ENCODE data around the gene HINT2.

Gene HINT2

DNA sequence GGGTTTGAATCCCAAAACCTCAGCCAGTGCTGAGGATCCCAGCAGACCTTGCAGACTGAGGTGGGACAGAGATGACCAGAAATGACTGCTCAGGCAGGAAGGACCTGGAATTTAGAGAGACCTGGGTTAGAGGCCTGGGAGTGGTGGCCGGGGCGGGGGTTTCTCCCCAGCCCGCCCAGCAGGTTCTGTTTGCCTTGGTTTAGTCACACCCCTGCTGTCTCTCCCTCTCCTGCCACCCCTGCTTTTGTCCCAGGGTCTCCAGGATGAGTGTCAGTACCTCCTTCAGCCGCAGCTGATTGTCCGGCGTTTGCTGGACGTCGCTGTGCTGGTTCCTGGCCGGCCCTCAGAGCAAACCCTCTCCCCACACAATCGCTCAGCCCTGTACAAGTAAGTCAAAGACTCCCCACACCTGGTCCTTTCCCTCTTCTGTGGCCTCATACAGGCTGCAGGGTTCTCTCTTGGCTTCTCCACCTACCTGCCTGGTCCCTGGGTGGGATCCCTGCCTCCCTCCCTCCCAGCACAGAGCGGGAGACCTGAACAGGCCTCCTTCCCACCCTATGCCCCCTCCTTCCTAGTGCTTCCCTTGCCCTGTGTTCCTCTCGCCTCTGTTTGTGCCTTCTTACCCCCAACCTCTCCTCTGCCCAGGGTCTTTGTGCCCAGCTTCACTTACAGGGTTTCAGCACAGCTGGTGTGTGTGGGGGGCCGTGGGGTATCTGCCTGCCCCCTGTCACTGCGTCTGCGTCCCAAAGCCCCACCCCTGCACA lies 26.2 kb upstream of the HINT2 start:
- DNase-seq = no peak

DNA sequence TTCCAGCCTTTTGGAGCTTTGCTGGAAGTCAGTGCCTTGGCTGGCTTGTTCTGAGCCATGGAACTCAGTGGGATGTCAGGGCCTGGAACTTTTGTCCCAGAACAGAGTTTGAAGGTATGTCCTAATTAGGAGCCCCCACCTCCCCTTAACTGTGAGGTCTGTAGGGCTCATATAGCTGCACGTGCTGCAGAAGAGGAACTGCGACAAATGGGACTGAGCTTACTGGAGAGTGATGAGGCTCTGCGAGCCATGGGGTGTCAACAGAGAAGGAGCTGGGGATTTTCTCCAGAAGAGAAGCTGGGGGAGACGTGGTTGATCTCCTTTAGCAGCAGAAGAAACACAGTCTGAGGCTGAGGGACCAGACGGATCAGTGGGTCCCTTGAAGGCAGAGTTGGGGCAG lies 25.1 kb upstream of the HINT2 start:
- DNase-seq = no peak

DNA sequence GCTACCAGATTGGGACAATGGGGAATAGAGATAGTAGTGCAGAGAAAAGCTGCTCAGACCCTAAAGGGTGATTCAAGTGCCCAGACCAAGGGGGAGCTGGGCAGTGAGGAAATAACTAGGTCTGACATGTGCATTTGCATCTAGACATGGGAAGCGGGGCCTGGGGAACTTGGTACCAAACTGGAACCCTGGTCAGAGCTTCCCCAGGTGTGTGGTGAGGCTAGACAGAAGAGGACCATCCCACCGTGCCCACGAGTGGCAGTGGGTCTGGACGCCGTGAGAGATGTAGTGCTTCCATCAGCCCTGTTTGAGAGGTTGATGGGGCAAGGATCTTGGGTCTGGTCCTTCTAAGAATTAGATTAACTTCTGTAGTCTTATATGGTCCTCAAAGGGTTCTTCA lies 21.8 kb upstream of the HINT2 start:
- DNase-seq = no peak

GRCh38 chr9:35835766-35836165 lies 20.9 kb upstream of the HINT2 start:
- no peak for DNase-seq

DNA sequence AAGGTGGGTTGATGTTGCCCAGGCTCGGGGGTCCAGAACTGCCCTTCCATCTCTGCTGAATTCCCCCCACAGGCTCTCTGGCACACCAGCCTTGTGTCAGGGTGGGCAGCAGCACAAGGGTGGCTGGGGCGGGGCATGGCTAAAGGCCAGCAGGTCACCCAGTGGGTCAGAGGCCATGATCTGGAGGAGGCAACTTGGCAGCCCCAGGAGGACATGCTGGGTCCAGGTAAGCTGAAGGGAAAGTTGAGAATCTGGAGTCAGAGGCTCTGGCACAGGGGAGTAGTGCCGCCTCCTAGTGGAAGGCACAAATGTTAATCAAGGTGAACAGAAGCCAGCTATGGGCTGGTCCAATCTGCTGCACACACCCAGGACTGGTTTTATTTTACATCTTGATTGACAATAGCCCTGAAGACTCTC lies 20.4 kb upstream of the HINT2 start:
- peak; percentile 60 for DNase-seq

- no peak for DNase-seq
Observed at GRCh38 chr9:35834260-35835215, 19.7 kb upstream of the HINT2 start.

DNA sequence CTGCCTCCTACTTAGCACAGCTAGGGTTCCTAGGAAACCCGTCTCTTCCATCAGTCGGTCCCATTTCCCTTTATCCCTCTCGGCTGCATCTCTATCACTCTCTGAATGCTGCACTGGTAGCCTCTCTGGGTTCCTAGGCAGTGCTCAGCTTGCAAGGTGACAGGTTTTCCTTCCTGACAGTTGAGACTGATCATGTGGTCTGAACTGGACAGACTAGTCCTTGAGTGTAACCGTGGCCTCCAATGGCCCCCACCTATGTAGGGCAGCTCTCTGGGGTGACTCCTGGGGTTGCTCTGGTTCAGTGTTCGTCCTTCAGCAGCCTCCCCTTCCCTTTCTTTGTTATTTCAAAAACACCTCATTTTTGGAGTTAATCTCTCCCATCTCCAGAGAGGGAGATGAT lies 18.0 kb upstream of the HINT2 start:
- DNase-seq = no peak

GRCh38 chr9:35831040-35831439 lies 16.2 kb upstream of the HINT2 start:
- no peak for DNase-seq

GRCh38 chr9:35829764-35830096 lies 14.9 kb upstream of the HINT2 start:
- no peak for DNase-seq

DNA sequence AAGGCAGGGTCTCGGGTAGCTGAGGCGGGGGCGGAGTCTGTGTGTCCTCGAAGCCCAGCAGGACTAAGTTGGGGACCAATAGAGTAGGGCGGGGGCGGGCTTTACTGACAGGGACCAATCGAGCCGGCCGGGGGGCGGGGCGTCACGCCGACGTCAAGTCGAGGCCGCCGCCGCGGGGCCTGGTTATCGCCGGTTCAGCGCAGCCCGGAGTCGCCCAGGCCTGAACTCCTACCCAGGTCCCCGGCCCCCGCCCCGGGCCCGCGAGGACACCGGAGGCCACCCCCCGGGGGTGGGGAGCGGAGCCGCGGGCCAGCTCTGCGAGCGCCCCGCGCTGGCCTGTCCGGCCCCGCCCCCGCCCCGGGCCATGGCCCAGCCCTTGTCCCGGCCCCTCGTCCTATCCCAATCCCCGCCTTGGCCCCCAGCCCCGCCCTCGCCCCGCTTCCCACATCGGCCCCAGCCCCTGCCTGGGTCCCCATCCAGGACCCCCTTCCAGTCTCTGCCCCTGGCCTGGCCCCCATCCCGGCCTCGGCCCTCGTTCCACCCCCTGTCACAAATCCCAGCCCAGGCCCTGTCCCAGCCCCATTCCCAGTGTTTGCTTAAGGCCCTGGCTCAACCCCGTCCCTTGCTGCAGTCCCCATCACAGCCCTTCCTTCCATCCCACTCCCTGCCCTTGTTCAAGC lies 14.4 kb upstream of the HINT2 start, which contains the start of gene TMEM8B:
Gene TMEM8B (plus strand): TSS at position 145 of the 680 bp plus-strand sequence. CDS start 220 bp downstream, at position 365.
- peak; percentile 98 for DNase-seq

DNA sequence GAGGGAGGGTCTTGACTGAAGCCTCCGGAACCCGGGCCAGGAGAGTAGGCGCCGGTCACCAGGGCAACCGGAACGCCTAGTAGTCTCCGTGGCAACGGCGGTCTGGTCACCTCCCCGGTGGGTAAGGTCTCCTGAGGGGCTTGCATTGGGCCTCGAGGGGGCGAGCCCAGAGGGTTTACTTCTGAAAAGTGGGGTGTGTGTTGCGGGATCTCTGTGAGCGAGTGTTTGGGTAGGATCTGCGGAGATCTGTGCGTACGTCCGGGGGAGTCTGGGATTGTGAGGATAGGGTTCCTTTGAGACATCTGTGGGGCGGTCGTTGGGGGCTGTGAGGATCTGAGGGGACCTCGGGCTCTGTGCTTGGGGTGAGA lies 13.9 kb upstream of the HINT2 start, which contains the start of gene FAM221B:
Gene FAM221B (minus strand): TSS at position 17 of the 368 bp plus-strand sequence. CDS start 2,571 bp downstream, outside the sequence.
- DNase-seq = peak; percentile 22

- DNase-seq = no peak
Observed at GRCh38 chr9:35827486-35827885, 12.6 kb upstream of the HINT2 start.

- peak; percentile 89 for DNase-seq
Observed at GRCh38 chr9:35826071-35826701, 11.3 kb upstream of the HINT2 start.

DNA sequence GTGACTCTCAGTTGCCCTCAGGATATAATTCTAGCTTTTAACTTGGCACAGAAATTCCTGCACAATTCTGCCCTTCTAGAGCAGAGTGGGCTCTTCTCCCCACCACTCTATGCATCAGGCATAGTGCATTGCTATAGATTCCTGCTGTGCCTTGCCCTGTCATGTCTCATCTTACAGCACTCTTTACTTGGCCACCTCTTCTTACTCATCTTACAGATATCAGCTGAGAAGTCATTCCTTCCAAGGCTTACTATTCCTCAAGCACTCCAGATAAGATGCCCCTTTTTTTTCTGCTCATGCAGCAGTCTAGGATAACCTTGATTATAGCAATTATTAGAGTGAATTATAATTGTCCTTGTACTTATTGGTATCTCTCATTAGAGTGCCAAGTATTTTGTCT lies 8.1 kb upstream of the HINT2 start:
- DNase-seq = no peak

- peak; percentile 22 for DNase-seq
Observed at GRCh38 chr9:35820076-35820475, 5.2 kb upstream of the HINT2 start.

DNA sequence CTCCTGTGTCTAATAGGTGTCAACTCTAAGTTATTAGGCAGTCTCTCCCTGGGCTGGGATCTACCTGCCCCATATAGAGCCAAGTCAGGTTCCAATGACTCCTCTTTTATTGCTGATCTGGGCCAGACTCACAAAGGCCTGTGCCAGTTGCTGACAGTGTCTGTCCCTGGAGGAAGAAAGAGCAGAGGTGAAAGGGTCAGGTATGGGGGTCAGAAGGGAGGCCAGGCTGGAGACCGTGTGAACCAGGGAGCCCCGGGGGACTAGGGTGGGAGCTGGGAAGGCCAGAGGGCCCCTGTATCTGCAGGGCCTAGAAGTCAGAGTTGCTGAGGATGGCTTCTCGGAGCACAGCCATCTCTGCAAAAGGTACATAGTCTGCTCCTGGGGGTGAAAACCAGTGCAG lies 3.5 kb upstream of the HINT2 start:
- no peak for DNase-seq

DNA sequence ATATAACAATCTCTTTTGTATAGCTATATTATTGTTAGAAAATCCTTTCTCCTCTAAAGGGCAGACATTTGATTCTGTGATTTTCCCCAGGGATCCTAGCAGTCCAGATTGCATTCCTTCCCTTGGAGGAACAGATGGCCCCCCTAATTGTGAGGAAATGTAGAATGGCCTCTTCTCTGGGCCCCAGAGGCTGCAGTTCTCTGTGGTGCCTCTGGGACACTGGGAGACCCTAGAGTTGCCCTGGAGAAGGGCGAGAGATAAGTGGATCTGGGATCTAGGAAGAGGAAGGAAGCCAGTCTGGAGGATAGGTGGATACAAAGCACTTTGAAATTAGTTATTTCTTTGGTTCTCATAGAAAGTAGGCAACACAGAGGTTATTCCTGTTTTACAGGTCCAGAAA lies 1.9 kb upstream of the HINT2 start:
- no peak for DNase-seq

- DNase-seq = peak; percentile 80
Observed at GRCh38 chr9:35814106-35814840, 569 bp downstream of the HINT2 start.

- peak; percentile 62 for DNase-seq
Observed at GRCh38 chr9:35813434-35814105, 1.3 kb downstream of the HINT2 start.

DNA sequence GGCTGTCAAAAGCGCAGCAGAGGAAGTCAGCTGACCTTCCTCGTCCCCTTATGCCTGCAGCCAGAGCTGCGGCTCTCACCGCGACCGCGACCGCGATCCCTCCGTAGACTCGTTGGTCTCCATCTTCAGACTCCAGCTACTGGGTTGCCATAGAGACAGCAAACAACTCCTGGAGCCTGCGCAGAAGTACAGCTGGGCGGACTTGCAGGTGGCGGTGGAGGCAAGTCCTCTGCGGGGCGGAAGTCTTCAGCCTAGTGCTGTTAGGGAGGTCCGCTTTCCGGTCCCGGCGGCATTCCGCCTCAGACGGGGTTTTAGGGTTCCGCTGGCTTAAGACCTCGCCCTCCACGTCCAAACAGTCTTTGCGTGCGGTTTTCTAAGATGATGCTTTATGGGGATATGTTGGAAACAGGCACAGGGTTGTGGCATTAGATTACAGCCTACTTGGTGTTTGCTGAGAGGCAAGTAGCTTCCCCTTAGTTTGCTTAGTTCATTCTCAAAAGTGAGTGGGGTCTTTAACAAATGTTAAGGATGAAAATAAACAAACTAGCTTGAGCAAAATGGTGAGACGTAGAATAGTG lies 2.7 kb downstream of the HINT2 start, which contains the start of gene SPAG8:
Gene SPAG8 (minus strand): TSS at position 238 of the 578 bp plus-strand sequence. CDS start 115 bp downstream, at position 123.
- peak; percentile 98 for DNase-seq
